HG03045 (cell line): ENCODE data around the gene TRAK1.

Experiments used
- ATAC-seq: cut with Tn5 transposase; IDR thresholded peaks from one replicate; pipeline ENCODE4 v1.9.1; 2021; ENCODE audit warnings: mild to moderate bottlenecking, moderate library complexity; ENCODE audit not compliant: unreplicated experiment

TRAK1 gene

GRCh38 chr3:42175386-42176240 is 84.5 kb downstream of the TRAK1 start:
- no peak for ATAC-seq

GRCh38 chr3:42176242-42177034 is 85.3 kb downstream of the TRAK1 start:
- no peak for ATAC-seq

GRCh38 chr3:42177068-42177800 is 86.1 kb downstream of the TRAK1 start:
- ATAC-seq, result no peak

GRCh38 chr3:42177801-42178150 is 86.6 kb downstream of the TRAK1 start:
- ATAC-seq, result no peak

- ATAC-seq, result no peak
These were observed 88.1 kb downstream of the TRAK1 start for GRCh38 chr3:42179110-42179725.

- no peak for ATAC-seq
These were observed 89.7 kb downstream of the TRAK1 start for GRCh38 chr3:42180901-42181300.

- ATAC-seq, result no peak
These were observed 91.4 kb downstream of the TRAK1 start for GRCh38 chr3:42182555-42182954.

GRCh38 chr3:42183991-42184632 is 93.0 kb downstream of the TRAK1 start:
- no peak for ATAC-seq

GRCh38 chr3:42184651-42185443 is 93.7 kb downstream of the TRAK1 start:
- ATAC-seq, result no peak

GRCh38 chr3:42187936-42188335 is 96.8 kb downstream of the TRAK1 start:
- no peak for ATAC-seq

- ATAC-seq, result no peak
These were observed 97.2 kb downstream of the TRAK1 start for GRCh38 chr3:42188376-42188775.

GRCh38 chr3:42189001-42189460 is 97.9 kb downstream of the TRAK1 start:
- no peak for ATAC-seq

- no peak for ATAC-seq
These were observed 98.6 kb downstream of the TRAK1 start for GRCh38 chr3:42189736-42190135.

GRCh38 chr3:42190701-42191442 is 99.7 kb downstream of the TRAK1 start:
- no peak for ATAC-seq

GRCh38 chr3:42191443-42191747 is 100.2 kb downstream of the TRAK1 start:
- ATAC-seq, result no peak

GRCh38 chr3:42192334-42193200 is 101.4 kb downstream of the TRAK1 start:
- peak; percentile 49 for ATAC-seq

- no peak for ATAC-seq
These were observed 103.9 kb downstream of the TRAK1 start for GRCh38 chr3:42194943-42195510.

GRCh38 chr3:42195879-42196330 is 104.7 kb downstream of the TRAK1 start:
- peak; percentile 74 for ATAC-seq
